Measurements from ENCODE around the gene POC1A. TPM values are rescaled to one million over a fixed set of nuclear protein-coding genes. Genes with fewer than 3 reads are reported as not detected.

Gene POC1A
- total RNA-seq, result 10 to 100 TPM in 2 of 3 donors, 1 to 10 TPM in 1; 9.7 to 14.3 (median 11.7) TPM

- Mint-ChIP-seq H3K27me3 (ENCODE audit: low read depth) (no peaks in the 10 kb centered on the region), H3K9me3 (no peaks in the 10 kb centered on the region), H3K36me3 (ENCODE audit: insufficient read depth) (no peaks in the 10 kb centered on the region), H3K4me3 (peak within 1 kb of the TSS; percentile 90), H3K4me1 (ENCODE audit: low read depth) (peaks cover 6% of the 10 kb centered on the region)
- DNase-seq, result peak; percentile 84
- ATAC-seq, result peak; percentile 91
Measured at GRCh38 chr3:52154135-52155094, at the start of gene POC1A. Gene POC1A (minus strand): TSS chr3:52154423. CDS start chr3:52154372, 51 bp downstream.

- Mint-ChIP-seq H3K36me3 (ENCODE audit: insufficient read depth) (peaks cover 62% of the 10 kb centered on the region), H3K27me3 (ENCODE audit: low read depth) (no peaks in the 10 kb centered on the region), H3K9me3 (no peaks in the 10 kb centered on the region), H3K4me1 (ENCODE audit: low read depth) (peaks cover 43% of the 10 kb centered on the region), H3K4me3 (no peak overlapping the region)
- DNase-seq (no peak), ATAC-seq (no peak)
Measured at GRCh38 chr3:52203701-52204100, 49.5 kb upstream of the POC1A start.

- H3K27me3 Mint-ChIP-seq (ENCODE audit: low read depth), result no peaks in the 10 kb centered on the region
- no peaks in the 10 kb centered on the region for H3K9me3 Mint-ChIP-seq
- ATAC-seq, result no peak
- peaks cover 49% of the 10 kb centered on the region for H3K4me1 Mint-ChIP-seq (ENCODE audit: low read depth)
- H3K4me3 Mint-ChIP-seq, result no peak overlapping the region
- H3K36me3 Mint-ChIP-seq (ENCODE audit: insufficient read depth), result peaks cover 53% of the 10 kb centered on the region
- DNase-seq, result no peak
Measured at GRCh38 chr3:52202384-52203077, 48.3 kb upstream of the POC1A start.

GRCh38 chr3:52200981-52201679 is 46.9 kb upstream of the POC1A start:
- H3K27me3 Mint-ChIP-seq (ENCODE audit: low read depth), result no peaks in the 10 kb centered on the region
- no peak overlapping the region for H3K4me3 Mint-ChIP-seq
- DNase-seq, result no peak
- H3K4me1 Mint-ChIP-seq (ENCODE audit: low read depth), result peaks cover 57% of the 10 kb centered on the region
- H3K36me3 Mint-ChIP-seq (ENCODE audit: insufficient read depth), result peaks cover 43% of the 10 kb centered on the region
- H3K9me3 Mint-ChIP-seq, result no peaks in the 10 kb centered on the region
- no peak for ATAC-seq

- no peak for DNase-seq
- ATAC-seq, result no peak
- Mint-ChIP-seq H3K4me1 (ENCODE audit: low read depth) (peaks cover 48% of the 10 kb centered on the region), H3K9me3 (no peaks in the 10 kb centered on the region), H3K4me3 (peak overlapping the region; percentile 97), H3K36me3 (ENCODE audit: insufficient read depth) (peaks cover 27% of the 10 kb centered on the region), H3K27me3 (ENCODE audit: low read depth) (no peaks in the 10 kb centered on the region)
Measured at GRCh38 chr3:52198643-52199608, 44.7 kb upstream of the POC1A start.

- Mint-ChIP-seq H3K9me3 (no peaks in the 10 kb centered on the region), H3K27me3 (ENCODE audit: low read depth) (no peaks in the 10 kb centered on the region), H3K4me3 (peak within 1 kb of the TSS; percentile 97), H3K4me1 (ENCODE audit: low read depth) (peaks cover 46% of the 10 kb centered on the region), H3K36me3 (ENCODE audit: insufficient read depth) (peaks cover 20% of the 10 kb centered on the region)
- ATAC-seq (peak; percentile 95 to 96), DNase-seq (peak; percentile 94)
Measured at GRCh38 chr3:52197842-52198625, 43.8 kb upstream of the POC1A start, which contains the start of gene ALAS1. Gene ALAS1 (plus strand): TSS chr3:52198160. CDS start chr3:52199242, 1,082 bp downstream.

- peaks cover 18% of the 10 kb centered on the region for H3K36me3 Mint-ChIP-seq (ENCODE audit: insufficient read depth)
Measured at GRCh38 chr3:52197499-52197841, 43.2 kb upstream of the POC1A start.

GRCh38 chr3:52196977-52197376 is 42.8 kb upstream of the POC1A start:
- no peak for ATAC-seq
- no peaks in the 10 kb centered on the region for H3K9me3 Mint-ChIP-seq

More at GRCh38 chr3:52197499-52197841, 43.2 kb upstream of the POC1A start:
- Mint-ChIP-seq H3K9me3 (no peaks in the 10 kb centered on the region), H3K4me3 (peak overlapping the region; percentile 97), H3K27me3 (ENCODE audit: low read depth) (no peaks in the 10 kb centered on the region), H3K4me1 (ENCODE audit: low read depth) (peaks cover 43% of the 10 kb centered on the region)
- ATAC-seq (no peak), DNase-seq (no peak)

GRCh38 chr3:52195823-52196331 is 41.7 kb upstream of the POC1A start:
- no peak for ATAC-seq
- Mint-ChIP-seq H3K9me3 (no peaks in the 10 kb centered on the region), H3K36me3 (ENCODE audit: insufficient read depth) (peaks cover 8% of the 10 kb centered on the region), H3K4me1 (ENCODE audit: low read depth) (peaks cover 28% of the 10 kb centered on the region), H3K4me3 (no peak overlapping the region), H3K27me3 (ENCODE audit: low read depth) (no peaks in the 10 kb centered on the region)
- no peak for DNase-seq

More at GRCh38 chr3:52196977-52197376, 42.8 kb upstream of the POC1A start:
- peaks cover 38% of the 10 kb centered on the region for H3K4me1 Mint-ChIP-seq (ENCODE audit: low read depth)
- peaks cover 14% of the 10 kb centered on the region for H3K36me3 Mint-ChIP-seq (ENCODE audit: insufficient read depth)
- no peak for DNase-seq
- no peaks in the 10 kb centered on the region for H3K27me3 Mint-ChIP-seq (ENCODE audit: low read depth)
- no peak overlapping the region for H3K4me3 Mint-ChIP-seq

- no peaks in the 10 kb centered on the region for H3K27me3 Mint-ChIP-seq (ENCODE audit: low read depth)
- peaks cover 25% of the 10 kb centered on the region for H3K4me1 Mint-ChIP-seq (ENCODE audit: low read depth)
- ATAC-seq (no peak), DNase-seq (no peak)
- H3K9me3 Mint-ChIP-seq, result no peaks in the 10 kb centered on the region
- H3K4me3 Mint-ChIP-seq, result no peak overlapping the region
- H3K36me3 Mint-ChIP-seq (ENCODE audit: insufficient read depth), result peaks cover 6% of the 10 kb centered on the region
Measured at GRCh38 chr3:52195291-52195597, 41.0 kb upstream of the POC1A start.

GRCh38 chr3:52194485-52195290 is 40.5 kb upstream of the POC1A start:
- Mint-ChIP-seq H3K27me3 (ENCODE audit: low read depth) (no peaks in the 10 kb centered on the region), H3K4me1 (ENCODE audit: low read depth) (peaks cover 23% of the 10 kb centered on the region), H3K9me3 (no peaks in the 10 kb centered on the region), H3K4me3 (no peak overlapping the region), H3K36me3 (ENCODE audit: insufficient read depth) (peaks cover 3% of the 10 kb centered on the region)
- DNase-seq (no peak), ATAC-seq (no peak)

GRCh38 chr3:52193065-52193464 is 38.8 kb upstream of the POC1A start:
- DNase-seq (no peak), ATAC-seq (no peak)
- Mint-ChIP-seq H3K4me1 (ENCODE audit: low read depth) (peaks cover 14% of the 10 kb centered on the region), H3K36me3 (ENCODE audit: insufficient read depth) (no peaks in the 10 kb centered on the region), H3K4me3 (no peak overlapping the region), H3K27me3 (ENCODE audit: low read depth) (no peaks in the 10 kb centered on the region), H3K9me3 (no peaks in the 10 kb centered on the region)

Data from activated T-cell treated with anti-CD3 and anti-CD28 coated beads, Interleukin-2, amount 50 U/mL, for 4 hours (primary cell).